HEK293T (cell line): Measurements from ENCODE around the gene DDN.

Experiments used
- CTCF ChIA-PET: fragments of 350-600 bp; formaldehyde crosslinking; extraction: SDS; loops from one replicate; lab custom pipeline; 2021; ENCODE audit warnings: antibody characterized with exemption, inconsistent platforms; lab: Yijun Ruan, JAX
- POLR2A ChIA-PET: fragments of 350-600 bp; formaldehyde crosslinking; extraction: SDS; loops from one replicate; lab custom pipeline; 2020; ENCODE audit warnings: antibody characterized with exemption, inconsistent platforms; lab: Yijun Ruan, JAX
- DNase-seq: peaks from one replicate; pipeline ENCODE4 v3.0.0; 2012; ENCODE audit warnings: mixed read lengths; ENCODE audit errors: extremely low spot score
- ARNT ChIP-seq: fragments of 450-650 bp; IDR thresholded peaks from 2 replicates; pipeline ENCODE4 v1.6.1; 2017; ENCODE audit warnings: mild to moderate bottlenecking
- BHLHE40 ChIP-seq: fragments of 450-650 bp; IDR thresholded peaks from 2 replicates; pipeline ENCODE4 v1.6.1; 2016; ENCODE audit warnings: mild to moderate bottlenecking, moderate library complexity, borderline replicate concordance
- CTBP1 ChIP-seq: fragments of 450-650 bp; IDR thresholded peaks from 2 replicates; pipeline ENCODE4 v1.6.1; 2016; ENCODE audit warnings: borderline replicate concordance
- ELF4 ChIP-seq: fragments of 450-650 bp; IDR thresholded peaks from 2 replicates; pipeline ENCODE4 v1.6.1; 2017; ENCODE audit warnings: antibody characterized with exemption
- FOXA1 ChIP-seq: fragments of 450-650 bp; IDR thresholded peaks from 2 replicates; pipeline ENCODE4 v1.6.1; 2016; ENCODE audit warnings: mild to moderate bottlenecking
- FOXK2 ChIP-seq: fragments of 450-650 bp; IDR thresholded peaks from 2 replicates; pipeline ENCODE4 v1.6.1; 2016; ENCODE audit warnings: mild to moderate bottlenecking
- FOXM1 ChIP-seq: fragments of 450-650 bp; IDR thresholded peaks from 2 replicates; pipeline ENCODE4 v1.6.1; 2017; ENCODE audit warnings: mild to moderate bottlenecking, borderline replicate concordance
- HDGF ChIP-seq: fragments of 450-650 bp; IDR thresholded peaks from 2 replicates; pipeline ENCODE4 v1.6.1; 2017; ENCODE audit warnings: antibody characterized with exemption, borderline replicate concordance
- L3MBTL2 ChIP-seq: fragments of 450-650 bp; conservative IDR thresholded peaks from 2 replicates; pipeline ENCODE4 v1.6.1; 2016; ENCODE audit warnings: mild to moderate bottlenecking
- LEF1 ChIP-seq: fragments of 450-650 bp; IDR thresholded peaks from 2 replicates; pipeline ENCODE4 v1.6.1; 2017; ENCODE audit warnings: mild to moderate bottlenecking, borderline replicate concordance
- NFRKB ChIP-seq: fragments of 450-650 bp; IDR thresholded peaks from 2 replicates; pipeline ENCODE4 v1.6.1; 2016; ENCODE audit warnings: mild to moderate bottlenecking, moderate library complexity
- PKNOX1 ChIP-seq: fragments of 450-650 bp; IDR thresholded peaks from 2 replicates; pipeline ENCODE4 v1.6.1; 2016
- SP1 ChIP-seq: fragments of 450-650 bp; IDR thresholded peaks from 2 replicates; pipeline ENCODE4 v1.6.1; 2017
- SUZ12 ChIP-seq: fragments of 450-650 bp; IDR thresholded peaks from 2 replicates; pipeline ENCODE4 v1.6.1; 2016; ENCODE audit warnings: mild to moderate bottlenecking
- TARDBP ChIP-seq: fragments of 450-650 bp; IDR thresholded peaks from 2 replicates; pipeline ENCODE4 v1.6.1; 2016
- ZNF384 ChIP-seq: fragments of 450-650 bp; IDR thresholded peaks from 2 replicates; pipeline ENCODE4 v1.6.1; 2016

Gene DDN

GRCh38 chr12:48999371-49000131, at the start of gene DDN:
TSS of gene DDN (minus strand) at chr12:48999375. CDS start at chr12:48999287, 88 bp downstream.
- POLR2A ChIA-PET = interaction anchor here (0.7 to 3.3 kb wide), 7 partner anchors 11 to 131 kb away, joined by 3 to 17 read pairs (median 5); partner anchors contain the start of genes ARF3, PRKAG1 and TUBA1B
- CTCF ChIA-PET = interaction anchor here (1.1 to 4.5 kb wide), 2 partner anchors 12 to 89 kb away, joined by 5 to 26 read pairs; no protein-coding TSS in a partner anchor
- no peak for TF ChIP-seq FOXK2
- no peak for TF ChIP-seq SUZ12
- no peak for TF ChIP-seq ZNF384
- TF ChIP-seq L3MBTL2 = peak; percentile 31; the same call in 1 of the 2 replicates
- peak; percentile 55 for DNase-seq

- DNase-seq = no peak
- TF ChIP-seq FOXA1 (no peak), SUZ12 (no peak), ARNT (no peak), L3MBTL2 (no peak), PKNOX1 (no peak), NFRKB (no peak), ELF4 (no peak), BHLHE40 (no peak), FOXK2 (no peak), TARDBP (no peak), HDGF (no peak), ZNF384 (no peak), FOXM1 (no peak), CTBP1 (no peak), LEF1 (no peak)
- POLR2A ChIA-PET = interaction anchor here (1.5 kb wide), 1 partner anchor 82 kb away, joined by 7 read pairs; the partner anchor contains the start of gene TUBA1B
- CTCF ChIA-PET = no interaction called here
Observed at GRCh38 chr12:49048953-49049352, 49.8 kb upstream of the DDN start.

- POLR2A ChIA-PET = no interaction called here
- CTCF ChIA-PET = interaction anchor here (1.0 kb wide), 1 partner anchor 26 kb away, joined by 3 read pairs; no protein-coding TSS in a partner anchor
- no peak for DNase-seq
- TF ChIP-seq BHLHE40 (no peak), ELF4 (no peak), FOXA1 (no peak), SP1 (no peak), LEF1 (no peak), CTBP1 (no peak), TARDBP (no peak), NFRKB (no peak)
Observed at GRCh38 chr12:49046129-49046895, 47.1 kb upstream of the DDN start.

- ChIA-PET POLR2A (interaction anchor here (1.0 to 1.8 kb wide), 3 partner anchors 14 to 25 kb away, joined by 4 to 5 read pairs (median 5); partner anchors contain the start of gene RHEBL1), CTCF (interaction anchor here (0.6 to 2.1 kb wide), 8 partner anchors 9 to 192 kb away, joined by 3 to 19 read pairs (median 5); no protein-coding TSS in a partner anchor)
- TF ChIP-seq LEF1 = no peak
- no peak for TF ChIP-seq ARNT
- TF ChIP-seq HDGF = no peak
- no peak for TF ChIP-seq FOXM1
- no peak for DNase-seq
Observed at GRCh38 chr12:49044660-49045059, 45.5 kb upstream of the DDN start.

- DNase-seq = peak; percentile 84
- ChIA-PET POLR2A (interaction anchor here (1.0 to 1.8 kb wide), 4 partner anchors 13 to 26 kb away, joined by 3 to 5 read pairs (median 4); partner anchors contain the start of gene RHEBL1), CTCF (interaction anchor here (0.6 to 2.1 kb wide), 12 partner anchors 8 to 228 kb away, joined by 3 to 19 read pairs (median 4); no protein-coding TSS in a partner anchor)
- TF ChIP-seq HDGF (no peak), ZNF384 (no peak), SP1 (no peak), TARDBP (no peak), FOXA1 (no peak), SUZ12 (no peak), PKNOX1 (no peak), ELF4 (no peak)
Observed at GRCh38 chr12:49043856-49044258, 44.7 kb upstream of the DDN start.

- DNase-seq = no peak
- ChIA-PET POLR2A (interaction anchor here (1.2 to 1.8 kb wide), 3 partner anchors 15 to 26 kb away, joined by 3 to 5 read pairs (median 5); partner anchors contain the start of gene RHEBL1), CTCF (interaction anchor here (0.6 to 2.1 kb wide), 10 partner anchors 9 to 227 kb away, joined by 3 to 19 read pairs (median 6); no protein-coding TSS in a partner anchor)
- no peak for TF ChIP-seq ELF4
- TF ChIP-seq ARNT = no peak
- no peak for TF ChIP-seq NFRKB
- TF ChIP-seq CTBP1 = no peak
- TF ChIP-seq PKNOX1 = no peak
- no peak for TF ChIP-seq BHLHE40
- TF ChIP-seq FOXK2 = no peak
- TF ChIP-seq ZNF384 = no peak
- no peak for TF ChIP-seq L3MBTL2
- TF ChIP-seq SP1 = no peak
- TF ChIP-seq FOXA1 = no peak
- TF ChIP-seq HDGF = no peak
- no peak for TF ChIP-seq TARDBP
Observed at GRCh38 chr12:49043241-49043640, 44.1 kb upstream of the DDN start.
